ENCODE data around the gene NCF4. TPM values are rescaled to one million over a fixed set of nuclear protein-coding genes. Genes with fewer than 3 reads are reported as not detected.

Gene NCF4
- total and polyA plus RNA-seq, 12 donors, result 1.1 to 18.9 (median 3.6) TPM

DNA sequence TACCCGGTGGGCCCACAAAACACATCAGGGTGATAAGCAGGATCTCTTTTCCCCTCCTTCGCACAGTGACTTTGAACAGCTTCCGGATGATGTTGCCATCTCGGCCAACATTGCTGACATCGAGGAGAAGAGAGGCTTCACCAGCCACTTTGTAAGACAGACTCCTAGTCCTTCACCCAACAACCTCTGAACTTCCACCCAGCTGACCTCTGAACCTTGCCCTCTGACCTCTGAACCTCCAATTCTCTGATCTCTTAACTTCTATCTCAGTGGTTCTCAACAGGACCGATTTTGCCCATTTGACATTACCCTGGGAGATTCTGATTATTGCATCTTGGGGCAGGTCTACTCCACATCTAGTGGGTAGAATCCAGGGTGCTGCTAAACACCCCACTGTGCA lies 3.2 kb downstream of the NCF4 start:
- Histone ChIP-seq H3K27me3 (peaks cover 0 to 39% (median 18%) of the 10 kb centered on the region in 7 donors), H3K27ac (peak overlapping the region in 1 of 10 donors; percentile 95), H3K9me3 (no peaks in the 10 kb centered on the region), H3K4me3 (no peak overlapping the region), H3K4me1 (peaks cover 0 to 61% (median 0%) of the 10 kb centered on the region in 9 donors), H3K36me3 (peaks cover 0 to 34% (median 0%) of the 10 kb centered on the region in 9 donors)
- TF ChIP-seq, protein P1, sequence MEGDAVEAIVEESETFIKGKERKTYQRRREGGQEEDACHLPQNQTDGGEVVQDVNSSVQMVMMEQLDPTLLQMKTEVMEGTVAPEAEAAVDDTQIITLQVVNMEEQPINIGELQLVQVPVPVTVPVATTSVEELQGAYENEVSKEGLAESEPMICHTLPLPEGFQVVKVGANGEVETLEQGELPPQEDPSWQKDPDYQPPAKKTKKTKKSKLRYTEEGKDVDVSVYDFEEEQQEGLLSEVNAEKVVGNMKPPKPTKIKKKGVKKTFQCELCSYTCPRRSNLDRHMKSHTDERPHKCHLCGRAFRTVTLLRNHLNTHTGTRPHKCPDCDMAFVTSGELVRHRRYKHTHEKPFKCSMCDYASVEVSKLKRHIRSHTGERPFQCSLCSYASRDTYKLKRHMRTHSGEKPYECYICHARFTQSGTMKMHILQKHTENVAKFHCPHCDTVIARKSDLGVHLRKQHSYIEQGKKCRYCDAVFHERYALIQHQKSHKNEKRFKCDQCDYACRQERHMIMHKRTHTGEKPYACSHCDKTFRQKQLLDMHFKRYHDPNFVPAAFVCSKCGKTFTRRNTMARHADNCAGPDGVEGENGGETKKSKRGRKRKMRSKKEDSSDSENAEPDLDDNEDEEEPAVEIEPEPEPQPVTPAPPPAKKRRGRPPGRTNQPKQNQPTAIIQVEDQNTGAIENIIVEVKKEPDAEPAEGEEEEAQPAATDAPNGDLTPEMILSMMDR (IDR thresholded peaks at IDR 0.05), result no peak
- DNase-seq (no peak), ATAC-seq (no peak)
- intact Hi-C loops (cut with DNase I), result no loop called here
- WGBS, 2 donors, result 85 to 87% methylated on average over 6 of the region's 6 CpGs

- ATAC-seq, result no peak
- WGBS, 2 donors, result 66 to 75% methylated on average over 14 of the region's 14 CpGs
- no peak for DNase-seq
- H3K4me1 ChIP-seq, result peaks cover 0 to 57% (median 0%) of the 10 kb centered on the region in 9 donors
- intact Hi-C loops (cut with DNase I), result no loop called here
- no peak overlapping the region for H3K4me3 ChIP-seq
- peak overlapping the region in 1 of 10 donors; percentile 95 for H3K27ac ChIP-seq
- peaks cover 0 to 46% (median 24%) of the 10 kb centered on the region in 7 donors for H3K27me3 ChIP-seq
- peaks cover 0 to 41% (median 0%) of the 10 kb centered on the region in 9 donors for H3K36me3 ChIP-seq
- TF ChIP-seq, protein P1 (IDR thresholded peaks at IDR 0.05), result no peak
- no peaks in the 10 kb centered on the region for H3K9me3 ChIP-seq
Measured at GRCh38 chr22:36864454-36865215, 3.8 kb downstream of the NCF4 start.

GRCh38 chr22:36865346-36865745 lies 4.5 kb downstream of the NCF4 start:
- TF ChIP-seq, protein P1 (IDR thresholded peaks at IDR 0.05), result no peak
- DNase-seq, result no peak
- 25 to 26% methylated on average over 13 of the region's 13 CpGs for WGBS, 2 donors
- Histone ChIP-seq H3K27ac (peak overlapping the region in 1 of 10 donors; percentile 95), H3K9me3 (no peaks in the 10 kb centered on the region), H3K4me1 (peaks cover 0 to 51% (median 0%) of the 10 kb centered on the region in 9 donors), H3K4me3 (no peak overlapping the region), H3K27me3 (peaks cover 0 to 53% (median 28%) of the 10 kb centered on the region in 7 donors), H3K36me3 (peaks cover 0 to 48% (median 0%) of the 10 kb centered on the region in 9 donors)
- ATAC-seq, result no peak
- intact Hi-C loops (cut with DNase I), result no loop called here

- ATAC-seq (no peak), DNase-seq (no peak)
- Histone ChIP-seq H3K27ac (no peak overlapping the region), H3K4me3 (no peak overlapping the region), H3K27me3 (peaks cover 0 to 67% (median 35%) of the 10 kb centered on the region in 7 donors), H3K9me3 (no peaks in the 10 kb centered on the region), H3K36me3 (peaks cover 0 to 68% (median 0%) of the 10 kb centered on the region in 9 donors), H3K4me1 (peaks cover 0 to 32% (median 0%) of the 10 kb centered on the region in 9 donors)
- 82 to 83% methylated on average over 5 of the region's 5 CpGs for WGBS, 2 donors
- TF ChIP-seq, protein P1 (IDR thresholded peaks at IDR 0.05), result no peak
- intact Hi-C loops (cut with DNase I), result no loop called here
Measured at GRCh38 chr22:36867695-36868094, 6.9 kb downstream of the NCF4 start.

Data from heart right ventricle (tissue), 16 donors.